DOHH2 (cell line): ENCODE data around the gene LRRC27.

Experiments
- H3F3A ChIP-seq: fragments of 200-600 bp; sonication (generic), shearing (Covaris generic); 2 replicates; pipeline ENCODE4 v1.6.0; 2016; ENCODE audit warnings: antibody characterized with exemption, mild to moderate bottlenecking; ENCODE audit not compliant: control insufficient read depth, insufficient read depth
- H3K27ac ChIP-seq: fragments of 200-600 bp; sonication (generic); 2 replicates; pipeline ENCODE4 v1.5.1; 2014; ENCODE audit warnings: low read depth, mild to moderate bottlenecking, low read length, moderate library complexity
- H3K27me3 ChIP-seq: fragments of 200-600 bp; sonication (generic); 2 replicates; pipeline ENCODE4 v1.6.1; 2014; ENCODE audit warnings: mild to moderate bottlenecking, low read length, mixed read lengths; ENCODE audit not compliant: control insufficient read depth
- H3K36me3 ChIP-seq: fragments of 200-600 bp; sonication (generic); 2 replicates; pipeline ENCODE4 v1.6.1; 2014; ENCODE audit warnings: mild to moderate bottlenecking, low read length, moderate library complexity, mixed read lengths; ENCODE audit not compliant: control insufficient read depth
- H3K4me1 ChIP-seq: fragments of 200-600 bp; sonication (generic); 2 replicates; pipeline ENCODE4 v1.6.1; 2014; ENCODE audit warnings: mild to moderate bottlenecking, low read length, mixed read lengths; ENCODE audit not compliant: control insufficient read depth
- H3K4me2 ChIP-seq: fragments of 200-600 bp; sonication (generic); 2 replicates; pipeline ENCODE4 v1.6.0; 2014; ENCODE audit warnings: mild to moderate bottlenecking, low read length, moderate library complexity
- H3K4me3 ChIP-seq: fragments of 200-600 bp; sonication (generic); 2 replicates; pipeline ENCODE4 v1.5.1; 2014; ENCODE audit warnings: mild to moderate bottlenecking, low read length, mixed read lengths
- H3K79me2 ChIP-seq: fragments of 200-600 bp; sonication (generic); 2 replicates; pipeline ENCODE4 v1.6.1; 2014; ENCODE audit warnings: mild to moderate bottlenecking, low read length, mixed read lengths; ENCODE audit not compliant: control insufficient read depth
- H3K9me2 ChIP-seq: fragments of 200-600 bp; sonication (generic); replicated peaks from 2 replicates; pipeline ENCODE4 v1.6.1; 2014; ENCODE audit warnings: mild to moderate bottlenecking, low read length, mixed read lengths; ENCODE audit not compliant: control insufficient read depth
- H3K9me3 ChIP-seq: fragments of 200-600 bp; sonication (generic); 2 replicates; pipeline ENCODE4 v1.6.1; 2014; ENCODE audit warnings: antibody characterized with exemption, low read length, mixed read lengths; ENCODE audit not compliant: control insufficient read depth, insufficient read depth
- H4K20me1 ChIP-seq: fragments of 200-600 bp; sonication (generic); 2 replicates; pipeline ENCODE4 v1.6.0; 2014; ENCODE audit warnings: low read depth, mild to moderate bottlenecking, antibody characterized with exemption, low read length, moderate library complexity; ENCODE audit not compliant: control insufficient read depth, insufficient read depth
- EZH2phosphoT487 ChIP-seq: fragments of 200-600 bp; sonication (generic); IDR thresholded peaks from 2 replicates; pipeline ENCODE4 v1.6.1; 2017; ENCODE audit warnings: borderline replicate concordance, mild to moderate bottlenecking, antibody characterized with exemption, low read length, moderate library complexity, mixed read lengths
- TF ChIP-seq, protein P1 (sequence below): fragments of 200-600 bp; sonication (generic); IDR thresholded peaks from one replicate; pipeline ENCODE4 v1.5.1; 2014; ENCODE audit warnings: antibody characterized with exemption, mild to moderate bottlenecking, low read depth, low read length; ENCODE audit not compliant: poor library complexity, severe bottlenecking

LRRC27 gene

DNA sequence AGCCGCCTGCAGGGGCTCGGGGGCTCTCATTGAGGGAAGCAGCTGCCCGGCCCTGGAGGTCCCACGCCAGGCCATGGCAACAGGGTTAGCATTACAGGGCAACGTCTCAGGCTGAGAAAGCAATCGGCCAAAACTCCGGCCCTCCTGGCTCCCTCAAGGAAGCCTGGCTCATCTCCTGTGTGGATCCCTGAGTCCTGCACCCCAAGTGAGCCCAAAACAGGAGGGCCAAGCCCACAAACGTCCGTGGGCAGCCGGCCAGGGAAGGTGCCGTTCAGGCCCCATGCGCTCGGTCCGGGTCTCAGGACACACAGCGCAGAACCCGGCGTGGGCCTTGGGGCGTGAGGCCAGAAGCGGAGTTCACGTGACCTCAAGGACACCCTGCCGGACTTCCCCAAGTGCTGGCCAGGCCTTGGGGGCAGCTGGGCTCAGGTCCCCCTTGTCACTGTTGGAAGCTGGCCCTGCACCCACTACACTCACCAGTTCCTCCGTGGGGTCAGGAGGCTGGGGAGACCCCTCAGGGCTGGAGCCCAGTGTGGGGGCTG is 57.0 kb downstream of the LRRC27 start:
- TF ChIP-seq EZH2phosphoT487 = no peak
- TF ChIP-seq, protein P1, sequence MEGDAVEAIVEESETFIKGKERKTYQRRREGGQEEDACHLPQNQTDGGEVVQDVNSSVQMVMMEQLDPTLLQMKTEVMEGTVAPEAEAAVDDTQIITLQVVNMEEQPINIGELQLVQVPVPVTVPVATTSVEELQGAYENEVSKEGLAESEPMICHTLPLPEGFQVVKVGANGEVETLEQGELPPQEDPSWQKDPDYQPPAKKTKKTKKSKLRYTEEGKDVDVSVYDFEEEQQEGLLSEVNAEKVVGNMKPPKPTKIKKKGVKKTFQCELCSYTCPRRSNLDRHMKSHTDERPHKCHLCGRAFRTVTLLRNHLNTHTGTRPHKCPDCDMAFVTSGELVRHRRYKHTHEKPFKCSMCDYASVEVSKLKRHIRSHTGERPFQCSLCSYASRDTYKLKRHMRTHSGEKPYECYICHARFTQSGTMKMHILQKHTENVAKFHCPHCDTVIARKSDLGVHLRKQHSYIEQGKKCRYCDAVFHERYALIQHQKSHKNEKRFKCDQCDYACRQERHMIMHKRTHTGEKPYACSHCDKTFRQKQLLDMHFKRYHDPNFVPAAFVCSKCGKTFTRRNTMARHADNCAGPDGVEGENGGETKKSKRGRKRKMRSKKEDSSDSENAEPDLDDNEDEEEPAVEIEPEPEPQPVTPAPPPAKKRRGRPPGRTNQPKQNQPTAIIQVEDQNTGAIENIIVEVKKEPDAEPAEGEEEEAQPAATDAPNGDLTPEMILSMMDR = no peak
- H3K79me2 ChIP-seq = no peaks in the 10 kb centered on the region
- H3K9me3 ChIP-seq = no peaks in the 10 kb centered on the region; the same call in 1 of the 2 replicates
- H3K9me2 ChIP-seq = no peaks in the 10 kb centered on the region
- no peaks in the 10 kb centered on the region for H3K36me3 ChIP-seq
- H3K4me2 ChIP-seq = no peak overlapping the region
- H3K4me3 ChIP-seq = no peak overlapping the region
- peaks cover 43% of the 10 kb centered on the region for H3K4me1 ChIP-seq
- H3F3A ChIP-seq = no peaks in the 10 kb centered on the region
- H4K20me1 ChIP-seq = no peaks in the 10 kb centered on the region
- no peak overlapping the region for H3K27ac ChIP-seq
- no peaks in the 10 kb centered on the region for H3K27me3 ChIP-seq

GRCh38 chr10:132389433-132390169 is 57.6 kb downstream of the LRRC27 start:
- H3K27ac ChIP-seq = no peak overlapping the region
- no peaks in the 10 kb centered on the region for H3K79me2 ChIP-seq
- no peaks in the 10 kb centered on the region for H3F3A ChIP-seq
- H3K4me3 ChIP-seq = no peak overlapping the region
- no peaks in the 10 kb centered on the region for H4K20me1 ChIP-seq
- H3K9me2 ChIP-seq = no peaks in the 10 kb centered on the region
- TF ChIP-seq EZH2phosphoT487 = no peak
- TF ChIP-seq, protein P1 = no peak
- no peaks in the 10 kb centered on the region; the same call in 1 of the 2 replicates for H3K9me3 ChIP-seq
- H3K36me3 ChIP-seq = no peaks in the 10 kb centered on the region
- no peaks in the 10 kb centered on the region for H3K27me3 ChIP-seq
- no peak overlapping the region for H3K4me2 ChIP-seq
- peaks cover 41% of the 10 kb centered on the region for H3K4me1 ChIP-seq

DNA sequence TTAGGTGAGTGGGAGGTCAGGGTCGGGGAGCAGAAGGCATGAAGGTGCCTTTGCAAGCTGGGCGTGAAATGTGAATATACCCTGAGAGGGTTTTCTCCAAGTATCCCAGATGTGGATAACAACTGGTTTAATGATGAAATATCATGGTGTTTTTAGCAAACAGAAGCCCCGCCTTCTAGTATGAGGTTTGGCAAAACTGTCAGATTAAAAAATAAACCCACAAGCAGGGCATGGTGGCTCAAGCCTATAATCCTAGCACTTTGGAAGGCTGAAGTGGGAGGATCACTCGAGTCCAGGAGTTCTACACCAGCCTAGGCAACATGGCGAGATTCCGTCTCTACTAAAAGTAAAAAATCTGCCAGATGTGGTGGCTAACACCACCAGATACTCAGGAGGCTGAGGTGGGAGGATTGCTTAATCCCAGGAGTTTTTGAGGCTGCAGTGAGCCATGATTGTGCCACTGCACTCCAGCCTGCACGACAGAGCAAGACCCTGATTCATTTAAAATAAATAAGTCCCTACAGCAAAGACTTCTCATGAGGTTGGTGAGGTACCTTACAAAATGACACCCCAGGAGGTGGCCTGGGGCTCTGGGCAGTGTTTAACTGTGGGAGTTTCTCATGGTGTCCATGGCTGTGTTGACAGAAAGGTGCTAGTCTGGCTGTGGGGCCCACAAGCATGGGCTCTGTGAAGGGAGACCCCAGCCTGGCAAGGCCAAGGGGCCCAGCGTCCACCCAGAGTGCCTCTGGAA is 58.4 kb downstream of the LRRC27 start:
- H3K9me3 ChIP-seq = no peaks in the 10 kb centered on the region; the same call in 1 of the 2 replicates
- no peaks in the 10 kb centered on the region for H3K36me3 ChIP-seq
- no peak overlapping the region for H3K27ac ChIP-seq
- no peaks in the 10 kb centered on the region for H3K9me2 ChIP-seq
- no peaks in the 10 kb centered on the region for H3K79me2 ChIP-seq
- TF ChIP-seq, protein P1 = no peak
- no peak for TF ChIP-seq EZH2phosphoT487
- peaks cover 41% of the 10 kb centered on the region for H3K4me1 ChIP-seq
- H4K20me1 ChIP-seq = no peaks in the 10 kb centered on the region
- no peak overlapping the region for H3K4me3 ChIP-seq
- no peaks in the 10 kb centered on the region for H3K27me3 ChIP-seq
- no peak overlapping the region for H3K4me2 ChIP-seq
- no peaks in the 10 kb centered on the region for H3F3A ChIP-seq
